NCI-H2227 treated with DMSO at 0.1 percent for 48 hours (cell line): ENCODE results near the gene NPR2.

Experiments used
- DNase-seq: peaks from one replicate; lab custom pipeline; 2025; lab: John Stamatoyannopoulos, UW

The NPR2 gene

GRCh38 chr9:35858458-35858857 lies 67.1 kb downstream of the NPR2 start:
- no peak for DNase-seq
